SK-N-SH (cell line): ENCODE measurements around the gene PRPH.

Source experiments
- CHD2 ChIP-seq: fragments of 150-350 bp; IDR thresholded peaks from 2 replicates; pipeline ENCODE4 v1.6.1; 2018; ENCODE audit warnings: low read length; ENCODE audit not compliant: partially characterized antibody
- CTCF ChIP-seq: fragments of 200-600 bp; sonication (generic); IDR thresholded peaks from 2 replicates; pipeline ENCODE4 v1.6.1; 2017; ENCODE audit warnings: antibody characterized with exemption, mild to moderate bottlenecking, moderate library complexity
- FOXJ3 ChIP-seq: sonication (generic); formaldehyde crosslinking; IDR thresholded peaks from 2 replicates; pipeline ENCODE4 v1.5.1; 2020; ENCODE audit warnings: mild to moderate bottlenecking, missing genetic modification reagents
- MAX ChIP-seq: IDR thresholded peaks from 2 replicates; pipeline ENCODE4 v1.4.0; 2012; ENCODE audit warnings: low read depth
- USF2 ChIP-seq: fragments of 150-350 bp; IDR thresholded peaks from 2 replicates; pipeline ENCODE4 v1.6.1; 2017; ENCODE audit warnings: antibody characterized with exemption, low read length, low read depth, borderline replicate concordance

- TF ChIP-seq CTCF (no peak), USF2 (no peak), FOXJ3 (CRISPR knock-in tag) (no peak), CHD2 (no peak), MAX (no peak)
Observed at GRCh38 chr12:49342914-49343731, 48.2 kb downstream of the PRPH start.
